ENCODE data around the gene ODC1. TPM values are rescaled to one million over a fixed set of nuclear protein-coding genes. Genes with fewer than 3 reads are reported as not detected.
"Not testable (repeated sequence)": the region's sequence is repeated elsewhere in the genome, so short reads cannot be mapped to it uniquely, and the experiment has no call there.

ODC1 gene
- 308 and 372 TPM in 2 replicates for total RNA-seq (2014; rRNA removed; shearing (Covaris generic))

- DNase-seq (ENCODE audit: low spot score) = peak; percentile 93
Measured at GRCh38 chr2:10447895-10448575, at the start of gene ODC1. ODC1 (minus strand) TSS chr2:10448327; CDS start chr2:10445032, 3,295 bp downstream.

GRCh38 chr2:10497797-10498251 lies 49.7 kb upstream of the ODC1 start:
- DNase-seq (ENCODE audit: low spot score) = peak; percentile 95

GRCh38 chr2:10495988-10496313 lies 47.8 kb upstream of the ODC1 start:
- no peak for DNase-seq (ENCODE audit: low spot score)

- DNase-seq (ENCODE audit: low spot score) = no peak
Measured at GRCh38 chr2:10495311-10495987, 47.3 kb upstream of the ODC1 start.

- no peak for DNase-seq (ENCODE audit: low spot score)
Measured at GRCh38 chr2:10494351-10495066, 46.4 kb upstream of the ODC1 start.

- DNase-seq (ENCODE audit: low spot score) = peak; percentile 98
Measured at GRCh38 chr2:10493634-10494281, 45.6 kb upstream of the ODC1 start.

GRCh38 chr2:10493075-10493633 lies 45.0 kb upstream of the ODC1 start:
- no peak for DNase-seq (ENCODE audit: low spot score)

GRCh38 chr2:10490806-10491291 lies 42.7 kb upstream of the ODC1 start:
- DNase-seq (ENCODE audit: low spot score) = no peak

GRCh38 chr2:10489842-10490555 lies 41.9 kb upstream of the ODC1 start:
- DNase-seq (ENCODE audit: low spot score) = no peak

GRCh38 chr2:10488142-10488541 lies 40.0 kb upstream of the ODC1 start:
- not testable (repeated sequence) for DNase-seq (ENCODE audit: low spot score)

GRCh38 chr2:10487741-10488104 lies 39.6 kb upstream of the ODC1 start:
- not testable (repeated sequence) for DNase-seq (ENCODE audit: low spot score)

- no peak for DNase-seq (ENCODE audit: low spot score)
Measured at GRCh38 chr2:10487081-10487740, 39.1 kb upstream of the ODC1 start.

GRCh38 chr2:10486601-10487079 lies 38.5 kb upstream of the ODC1 start:
- DNase-seq (ENCODE audit: low spot score) = no peak

- no peak for DNase-seq (ENCODE audit: low spot score)
Measured at GRCh38 chr2:10486091-10486490, 38.0 kb upstream of the ODC1 start.

- DNase-seq (ENCODE audit: low spot score) = no peak
Measured at GRCh38 chr2:10482913-10483312, 34.8 kb upstream of the ODC1 start.

GRCh38 chr2:10482460-10482859 lies 34.3 kb upstream of the ODC1 start:
- no peak for DNase-seq (ENCODE audit: low spot score)

GRCh38 chr2:10481666-10482157 lies 33.6 kb upstream of the ODC1 start:
- no peak for DNase-seq (ENCODE audit: low spot score)

- DNase-seq (ENCODE audit: low spot score) = no peak
Measured at GRCh38 chr2:10481055-10481665, 33.0 kb upstream of the ODC1 start.

- DNase-seq (ENCODE audit: low spot score) = no peak
Measured at GRCh38 chr2:10480359-10480949, 32.3 kb upstream of the ODC1 start.

All from A172 (cell line).